ACC112 (cell line): ENCODE data around the gene CHST13.

Experiments used
- H2AFZ ChIP-seq: fragments of 200-600 bp; sonication (generic); one replicate; pipeline ENCODE4 v1.6.0; 2017; ENCODE audit warnings: antibody characterized with exemption, low read length; ENCODE audit not compliant: unreplicated experiment
- H3K27ac ChIP-seq: fragments of 200-600 bp; sonication (generic); 2 replicates; pipeline ENCODE4 v1.5.1; 2014; ENCODE audit warnings: low read depth, mild to moderate bottlenecking, antibody characterized with exemption, low read length, moderate library complexity
- H3K27me3 ChIP-seq: fragments of 200-600 bp; sonication (generic); 2 replicates; pipeline ENCODE4 v1.6.1; 2014; ENCODE audit warnings: mild to moderate bottlenecking, antibody characterized with exemption, low read length, moderate library complexity, mixed read lengths; ENCODE audit not compliant: insufficient read depth
- H3K36me3 ChIP-seq: fragments of 200-600 bp; sonication (generic); 2 replicates; pipeline ENCODE4 v1.6.1; 2016; ENCODE audit warnings: mild to moderate bottlenecking, antibody characterized with exemption, low read length, moderate library complexity, mixed read lengths; ENCODE audit not compliant: insufficient read depth
- H3K4me1 ChIP-seq: fragments of 200-600 bp; sonication (generic); one replicate; pipeline ENCODE4 v1.6.1; 2016; ENCODE audit warnings: low read length, mixed read lengths; ENCODE audit not compliant: insufficient read depth, unreplicated experiment, control insufficient read depth
- H3K4me3 ChIP-seq: fragments of 200-600 bp; sonication (generic); 2 replicates; pipeline ENCODE4 v1.5.1; 2014; ENCODE audit warnings: mild to moderate bottlenecking, low read depth, low read length
- H3K79me2 ChIP-seq: fragments of 200-600 bp; sonication (generic); one replicate; pipeline ENCODE4 v1.6.0; 2016; ENCODE audit warnings: low read length; ENCODE audit not compliant: control insufficient read depth, unreplicated experiment, insufficient read depth

The CHST13 gene, protein sequence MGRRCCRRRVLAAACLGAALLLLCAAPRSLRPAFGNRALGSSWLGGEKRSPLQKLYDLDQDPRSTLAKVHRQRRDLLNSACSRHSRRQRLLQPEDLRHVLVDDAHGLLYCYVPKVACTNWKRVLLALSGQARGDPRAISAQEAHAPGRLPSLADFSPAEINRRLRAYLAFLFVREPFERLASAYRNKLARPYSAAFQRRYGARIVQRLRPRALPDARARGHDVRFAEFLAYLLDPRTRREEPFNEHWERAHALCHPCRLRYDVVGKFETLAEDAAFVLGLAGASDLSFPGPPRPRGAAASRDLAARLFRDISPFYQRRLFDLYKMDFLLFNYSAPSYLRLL

DNA sequence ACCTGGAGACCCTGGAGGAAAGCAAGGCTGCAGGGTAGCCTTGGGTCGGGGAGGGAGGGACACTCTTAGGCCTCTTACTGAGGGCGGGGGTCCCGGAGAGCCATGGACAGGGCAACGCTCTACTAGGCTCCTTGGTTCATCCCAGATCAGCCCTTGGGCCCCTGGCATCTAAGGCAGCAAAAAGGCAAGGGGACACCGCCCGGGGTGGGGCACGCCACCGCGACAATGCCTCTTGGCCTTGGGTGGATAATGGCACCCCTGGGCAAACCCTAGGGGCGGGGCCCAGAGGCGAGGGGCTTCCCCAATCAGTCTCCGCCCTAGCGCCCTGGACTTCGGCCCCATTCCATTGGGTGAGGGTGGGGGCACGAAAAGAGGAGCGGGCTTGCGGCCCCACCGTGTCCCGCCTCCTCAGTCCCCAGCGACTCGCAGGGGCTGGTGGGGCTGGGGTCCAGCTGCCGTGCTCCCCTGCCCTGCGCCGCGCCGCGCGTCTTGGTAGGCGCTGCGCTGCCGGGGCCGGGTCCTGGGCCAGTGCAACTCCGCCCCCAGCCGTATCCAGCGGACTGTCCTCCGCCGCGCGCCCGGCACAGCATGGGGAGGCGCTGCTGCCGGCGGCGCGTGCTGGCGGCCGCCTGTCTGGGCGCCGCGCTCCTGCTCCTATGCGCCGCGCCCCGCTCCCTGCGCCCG lies at the start of gene CHST13:
Gene CHST13 (plus strand): TSS at position 411 of the 684 bp plus-strand sequence. CDS start 178 bp downstream, at position 589.
- Histone ChIP-seq H3K4me3 (peak within 1 kb of the TSS; percentile 72), H3K27me3 (peaks cover 16% of the 10 kb centered on the region), H2AFZ (peak within 1 kb of the TSS; percentile 32), H3K79me2 (no peaks in the 10 kb centered on the region), H3K4me1 (no peaks in the 10 kb centered on the region), H3K36me3 (no peaks in the 10 kb centered on the region), H3K27ac (no peak within 1 kb of the TSS)

DNA sequence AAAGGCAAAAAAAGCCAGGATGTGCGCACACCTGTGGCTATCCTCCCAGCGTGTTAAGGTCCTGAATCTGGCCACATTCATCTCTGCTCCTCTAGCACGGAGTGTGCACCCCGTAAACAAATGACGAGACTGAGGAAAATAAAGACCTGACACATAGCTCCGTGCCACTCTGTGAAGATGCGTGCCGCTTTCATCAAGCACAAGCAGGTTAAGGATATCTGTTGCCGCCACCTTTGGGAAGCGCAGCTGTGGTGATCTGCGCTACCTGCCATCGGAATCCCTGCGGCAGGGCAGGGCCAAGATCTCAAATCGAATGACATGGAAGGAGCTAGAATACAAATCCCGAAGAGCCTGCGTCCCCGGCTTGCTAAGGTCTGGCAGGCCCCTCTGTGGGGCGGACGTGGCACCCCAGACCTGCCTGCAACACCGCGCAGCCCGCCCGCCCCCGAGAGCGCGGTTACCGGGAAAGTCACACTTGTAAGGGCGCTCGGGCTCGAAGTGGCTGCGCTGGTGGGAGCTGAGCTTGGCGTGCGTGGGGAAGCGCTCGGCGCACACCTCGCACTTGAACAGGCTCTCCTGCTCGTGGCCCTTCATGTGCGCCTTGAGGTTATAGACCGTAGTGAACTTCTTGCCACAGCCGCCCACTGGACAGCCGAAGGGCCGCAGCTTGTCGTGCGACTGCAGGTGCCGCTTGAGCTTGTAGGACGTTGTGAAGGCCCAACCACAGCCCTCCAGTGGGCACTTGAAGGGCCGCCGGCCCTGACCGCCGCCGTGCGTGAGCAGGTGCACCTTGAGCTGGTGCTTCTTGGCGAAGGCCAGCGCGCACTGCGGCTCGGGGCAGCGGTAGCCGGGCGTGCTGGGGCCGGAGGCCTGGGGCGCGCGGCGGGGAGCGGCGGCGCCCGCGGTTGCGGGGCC lies 49.2 kb upstream of the CHST13 start:
- H3K36me3 ChIP-seq: peaks cover 22% of the 10 kb centered on the region
- H3K4me1 ChIP-seq: peaks cover 26% of the 10 kb centered on the region
- no peak overlapping the region for H3K27ac ChIP-seq
- peak overlapping the region; percentile 69 for H2AFZ ChIP-seq
- H3K79me2 ChIP-seq: peaks cover 49% of the 10 kb centered on the region
- H3K27me3 ChIP-seq: no peaks in the 10 kb centered on the region
- H3K4me3 ChIP-seq: peak overlapping the region; percentile 98

DNA sequence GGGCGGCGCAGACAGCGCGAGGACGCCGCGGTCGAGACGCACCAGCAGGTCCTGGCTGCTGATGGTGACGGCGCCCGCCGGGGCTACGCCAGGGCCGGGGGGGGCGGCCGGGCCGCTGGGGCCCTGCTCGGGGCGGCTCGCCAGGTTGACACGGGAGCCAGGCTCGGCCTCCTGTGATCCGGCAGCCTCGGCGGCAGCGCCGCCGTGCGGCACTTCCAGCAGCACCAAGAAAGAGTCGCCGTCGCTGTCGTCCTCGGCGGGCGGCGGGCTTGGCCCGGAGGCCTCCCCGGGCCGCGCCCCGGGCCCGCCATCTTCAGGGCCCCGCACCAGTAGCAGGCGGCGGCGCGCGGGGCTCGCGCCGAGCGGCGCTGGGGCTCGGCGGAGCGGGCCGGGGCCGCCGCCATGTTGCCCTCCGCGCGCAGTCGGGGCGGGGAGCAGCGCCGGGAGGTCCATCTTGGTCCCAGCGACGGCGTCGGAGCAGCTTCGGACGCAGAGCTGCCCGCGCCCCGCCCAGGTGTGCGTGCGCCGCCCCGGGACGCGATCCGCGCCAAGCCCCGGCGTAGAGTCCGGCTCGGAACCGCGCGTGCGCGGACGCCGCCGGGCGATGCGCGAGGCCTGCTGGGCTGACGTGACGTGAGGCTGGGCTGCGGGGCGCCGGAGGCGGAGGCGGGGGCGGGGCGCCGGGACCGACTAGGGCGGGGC lies 48.4 kb upstream of the CHST13 start, which contains the start of gene ZXDC:
Gene ZXDC (minus strand): TSS at position 479 of the 702 bp plus-strand sequence. CDS start 26 bp downstream, at position 453.
- H3K27ac ChIP-seq: peak within 1 kb of the TSS; percentile 66
- H3K4me1 ChIP-seq: peaks cover 26% of the 10 kb centered on the region
- H2AFZ ChIP-seq: peak within 1 kb of the TSS; percentile 69

DNA sequence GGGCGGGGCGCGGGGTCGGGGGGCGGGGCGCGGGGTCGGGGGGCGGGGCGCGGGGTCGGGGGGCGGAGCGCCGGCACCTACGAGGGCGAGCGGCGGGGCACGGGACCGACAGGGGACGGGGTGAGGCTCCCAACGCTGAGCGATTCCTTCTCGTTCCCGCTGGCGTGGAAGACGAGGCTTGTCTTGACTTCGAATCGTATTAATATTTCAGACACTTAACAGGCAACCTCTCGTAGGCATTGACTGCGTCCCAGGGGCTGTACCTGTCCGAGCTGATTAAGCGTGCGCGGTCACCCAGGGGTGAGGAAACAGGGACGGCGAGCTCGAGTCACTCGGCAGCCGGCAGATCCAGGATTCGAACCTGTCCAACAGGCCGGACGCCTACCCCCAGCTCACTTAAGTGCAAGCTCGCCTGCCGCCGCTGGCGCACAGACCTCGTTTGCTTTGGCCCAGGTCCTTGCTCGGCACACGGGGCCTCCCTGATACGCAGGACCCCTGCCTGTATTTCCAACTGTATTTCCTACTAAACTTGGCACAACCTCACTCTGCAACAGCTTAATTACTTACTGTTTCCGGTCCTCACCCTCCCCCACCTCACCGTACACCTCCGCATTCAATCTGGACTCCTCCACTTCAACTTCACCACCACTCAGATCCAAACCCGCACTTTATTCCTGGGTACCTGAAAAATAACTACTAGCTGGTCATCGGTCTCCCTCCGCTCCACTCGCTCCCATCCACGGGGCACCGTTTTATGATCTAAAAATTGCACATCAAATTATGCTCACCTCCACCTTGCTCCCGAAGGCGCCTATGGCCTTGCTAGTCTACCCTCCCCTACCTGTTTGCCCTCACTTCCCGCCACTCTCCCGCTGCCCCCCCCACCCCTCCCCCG lies 47.5 kb upstream of the CHST13 start:
- Histone ChIP-seq H3K4me1 (peaks cover 26% of the 10 kb centered on the region), H3K27ac (peak overlapping the region; percentile 16; the same call in 1 of the 2 replicates), H2AFZ (peak overlapping the region; percentile 34), H3K4me3 (peak overlapping the region; percentile 87), H3K27me3 (no peaks in the 10 kb centered on the region), H3K36me3 (peaks cover 7% of the 10 kb centered on the region), H3K79me2 (peaks cover 37% of the 10 kb centered on the region)

More for the DNA sequence above, 48.4 kb upstream of the CHST13 start, which contains the start of gene ZXDC:
- H3K36me3 ChIP-seq: peaks cover 14% of the 10 kb centered on the region
- H3K79me2 ChIP-seq: peaks cover 42% of the 10 kb centered on the region
- H3K27me3 ChIP-seq: no peaks in the 10 kb centered on the region
- H3K4me3 ChIP-seq: peak within 1 kb of the TSS; percentile 98

DNA sequence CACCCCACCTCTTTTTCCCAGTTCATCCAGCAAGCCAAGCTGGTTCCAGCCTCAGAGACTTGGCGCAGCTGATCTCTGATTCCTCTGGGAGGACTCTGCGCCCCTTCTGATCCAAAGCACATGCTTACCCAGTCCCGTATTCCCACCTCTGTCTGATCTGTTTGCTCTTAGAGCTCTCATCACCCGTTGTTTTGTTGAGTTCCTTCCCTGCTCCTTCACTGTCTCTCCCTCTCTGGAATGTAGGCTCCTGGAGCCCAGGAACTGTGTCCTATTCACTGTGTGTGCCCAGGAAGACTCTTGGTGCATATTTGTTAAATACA lies 46.9 kb upstream of the CHST13 start:
- Histone ChIP-seq H3K36me3 (peaks cover 1% of the 10 kb centered on the region; the same call in 1 of the 2 replicates), H3K27ac (no peak overlapping the region), H2AFZ (no peak overlapping the region), H3K27me3 (no peaks in the 10 kb centered on the region), H3K4me1 (peaks cover 23% of the 10 kb centered on the region), H3K79me2 (peaks cover 30% of the 10 kb centered on the region), H3K4me3 (no peak overlapping the region)

DNA sequence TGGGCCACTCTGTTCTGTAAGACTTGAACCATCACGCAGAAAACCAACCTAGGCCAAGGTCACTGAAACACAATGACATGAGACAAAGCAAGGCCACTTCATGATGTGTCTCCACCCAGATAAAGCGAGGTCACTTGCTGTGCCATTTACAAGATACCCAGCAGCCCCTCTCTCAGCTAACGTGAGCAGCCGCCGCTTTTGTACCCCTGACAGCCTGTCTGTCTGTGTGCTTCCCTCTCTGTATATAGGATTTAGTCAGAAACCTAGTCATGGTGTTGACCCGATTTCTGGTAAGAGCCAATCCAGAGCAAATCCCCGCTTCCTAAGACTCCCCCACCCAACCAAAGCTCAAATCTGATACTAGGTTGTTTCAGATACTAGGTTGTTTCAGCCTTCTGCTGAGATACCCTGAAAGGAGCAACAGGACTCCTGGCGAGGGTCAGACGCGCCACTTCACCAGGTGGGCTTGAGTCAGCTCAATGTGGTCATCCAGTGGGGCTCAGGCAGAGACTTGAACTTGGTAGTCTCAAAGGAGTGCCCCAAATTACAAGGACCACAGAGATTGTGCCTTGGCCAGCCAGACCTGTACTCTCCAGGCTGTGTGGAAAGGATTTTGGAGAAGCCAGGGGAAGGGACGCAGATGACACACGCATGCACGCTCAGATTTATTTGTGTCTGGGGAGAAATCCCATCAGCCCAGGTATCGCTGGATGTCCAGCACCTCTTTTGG lies 45.2 kb upstream of the CHST13 start:
- Histone ChIP-seq H3K36me3 (no peaks in the 10 kb centered on the region), H3K4me1 (peaks cover 5% of the 10 kb centered on the region), H3K4me3 (no peak overlapping the region), H3K27me3 (no peaks in the 10 kb centered on the region), H2AFZ (no peak overlapping the region), H3K79me2 (peaks cover 13% of the 10 kb centered on the region), H3K27ac (no peak overlapping the region)

DNA sequence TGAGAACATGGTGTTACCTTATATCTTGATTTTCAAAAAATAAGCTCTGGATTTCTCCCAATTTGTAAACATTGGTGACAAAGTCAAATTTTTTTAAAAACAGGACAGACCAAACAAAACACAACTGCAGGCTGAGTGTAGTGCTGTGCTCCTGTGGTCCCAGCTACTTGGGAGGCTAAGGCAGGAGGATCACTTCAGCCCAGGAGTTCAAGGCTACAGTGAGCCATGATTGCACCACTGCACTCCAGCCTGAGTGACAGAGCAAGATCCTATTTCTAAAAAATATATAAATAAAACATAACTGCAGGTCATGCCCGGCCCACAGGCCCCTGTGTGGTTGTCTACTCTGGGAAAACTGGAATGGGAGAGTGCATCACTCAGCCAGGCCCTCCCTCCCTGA lies 44.3 kb upstream of the CHST13 start:
- H3K36me3 ChIP-seq: no peaks in the 10 kb centered on the region
- no peaks in the 10 kb centered on the region for H3K4me1 ChIP-seq
- H3K4me3 ChIP-seq: no peak overlapping the region
- H3K79me2 ChIP-seq: peaks cover 5% of the 10 kb centered on the region
- H2AFZ ChIP-seq: no peak overlapping the region
- H3K27ac ChIP-seq: no peak overlapping the region
- H3K27me3 ChIP-seq: no peaks in the 10 kb centered on the region

DNA sequence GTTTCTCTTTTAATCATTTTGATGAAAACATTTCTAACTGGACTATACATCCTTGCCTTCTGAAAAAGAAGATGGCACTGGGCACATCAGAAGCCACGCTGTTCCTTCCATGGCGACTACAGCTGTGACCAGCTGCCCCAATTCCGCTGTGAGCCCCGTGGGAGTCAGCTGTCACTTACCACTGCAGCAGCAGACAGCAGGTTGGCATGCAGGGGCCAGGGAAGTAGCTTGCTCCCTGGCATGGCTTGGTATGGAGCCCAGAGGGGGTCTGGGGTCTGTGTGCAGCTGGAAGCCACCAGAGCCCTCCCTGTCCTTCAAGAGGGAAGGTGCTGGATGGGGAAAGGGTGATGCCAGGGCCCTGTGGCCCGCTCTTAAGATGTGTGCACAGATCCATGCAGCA lies 43.7 kb upstream of the CHST13 start:
- Histone ChIP-seq H3K4me1 (no peaks in the 10 kb centered on the region), H3K27me3 (no peaks in the 10 kb centered on the region), H3K4me3 (no peak overlapping the region), H2AFZ (no peak overlapping the region), H3K27ac (no peak overlapping the region), H3K36me3 (no peaks in the 10 kb centered on the region), H3K79me2 (no peaks in the 10 kb centered on the region)

DNA sequence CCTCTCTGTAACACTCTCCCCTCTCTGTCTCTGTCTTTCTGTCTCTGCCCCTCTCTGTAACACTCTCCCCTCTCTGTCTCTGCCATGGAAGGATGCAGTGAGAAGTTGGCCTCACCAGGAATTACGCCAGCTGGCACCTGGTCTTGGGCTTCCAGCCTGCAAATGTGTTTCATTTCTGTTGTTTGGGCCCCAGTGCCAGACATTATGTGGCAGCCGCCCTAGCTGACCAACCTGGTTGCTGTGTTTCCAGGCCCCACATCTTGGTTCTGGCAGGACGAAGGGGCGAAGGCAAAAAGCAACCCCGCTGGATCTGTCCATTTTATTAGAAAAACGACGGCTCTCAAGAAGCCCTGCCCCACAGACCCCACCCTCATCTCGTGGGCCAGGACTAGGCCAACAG lies 43.1 kb upstream of the CHST13 start:
- Histone ChIP-seq H3K27ac (no peak overlapping the region), H3K79me2 (no peaks in the 10 kb centered on the region), H3K4me3 (no peak overlapping the region), H2AFZ (no peak overlapping the region), H3K36me3 (no peaks in the 10 kb centered on the region), H3K27me3 (no peaks in the 10 kb centered on the region), H3K4me1 (no peaks in the 10 kb centered on the region)
